ENCODE results near the gene LYPLAL1. TPM values are rescaled to one million over a fixed set of nuclear protein-coding genes. Genes with fewer than 3 reads are reported as not detected.
"Not testable (repeated sequence)": the region's sequence is repeated elsewhere in the genome, so short reads cannot be mapped to it uniquely, and the experiment has no call there.

The LYPLAL1 gene
- total RNA-seq, 1 donor from 2014 or later, result 48.2 TPM

DNA sequence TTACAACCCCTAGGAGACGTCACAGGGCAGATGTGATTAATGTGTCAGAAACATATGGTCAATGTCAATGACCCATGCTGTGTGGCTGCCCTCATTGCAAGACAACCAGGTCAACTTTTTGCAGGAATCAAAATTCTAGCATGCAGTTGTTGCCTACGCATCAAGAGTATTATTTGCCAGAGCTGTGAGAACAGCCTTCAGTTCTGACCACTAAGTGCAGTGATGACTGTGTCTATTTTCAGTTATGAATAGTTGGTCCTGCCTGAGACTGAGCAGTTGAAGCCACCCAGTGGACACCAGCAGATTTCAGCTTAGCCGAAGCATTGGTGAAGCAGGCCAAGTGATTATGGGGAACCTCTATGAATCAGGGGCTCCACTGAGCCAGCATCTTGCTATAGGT lies 47.3 kb downstream of the LYPLAL1 start:
- no peak for DNase-seq

DNA sequence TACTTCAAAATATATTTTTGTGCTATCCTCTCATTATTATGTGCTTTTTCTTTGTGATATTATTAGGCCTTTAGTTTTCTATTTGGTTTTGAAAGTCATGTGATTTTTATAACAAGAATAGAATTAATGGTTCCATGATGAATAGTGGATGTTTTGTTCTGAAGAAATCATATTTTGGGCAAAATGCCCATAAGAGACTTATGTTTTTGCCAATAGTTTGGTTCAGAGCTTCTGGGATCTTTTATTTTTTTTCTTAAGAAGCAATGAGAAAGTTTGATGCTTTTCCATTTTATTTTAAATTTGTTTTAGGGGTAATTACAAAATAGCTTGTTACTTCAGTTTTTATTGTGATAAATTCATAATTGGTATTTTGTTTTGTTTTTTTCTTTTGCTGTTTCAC lies 49.8 kb downstream of the LYPLAL1 start:
- no peak for DNase-seq

DNA sequence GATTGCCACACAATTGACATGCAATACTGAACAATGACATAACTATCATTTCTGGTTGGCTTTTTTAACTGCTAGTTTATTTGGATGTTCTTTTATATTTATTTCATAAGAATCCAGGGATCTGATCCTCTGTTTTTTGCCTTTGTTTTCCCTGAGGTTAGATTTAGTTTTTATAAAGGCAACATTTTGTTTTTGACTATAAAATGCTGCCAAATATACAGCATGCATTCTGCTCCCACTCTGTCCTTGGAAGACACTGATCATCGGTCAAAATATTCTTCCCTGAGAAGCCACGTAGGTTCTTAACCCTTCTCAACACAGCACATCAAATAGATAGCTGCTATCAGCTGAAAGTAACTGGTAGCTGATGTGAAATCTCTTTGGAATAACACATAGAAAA lies 52.5 kb downstream of the LYPLAL1 start:
- no peak for DNase-seq

DNA sequence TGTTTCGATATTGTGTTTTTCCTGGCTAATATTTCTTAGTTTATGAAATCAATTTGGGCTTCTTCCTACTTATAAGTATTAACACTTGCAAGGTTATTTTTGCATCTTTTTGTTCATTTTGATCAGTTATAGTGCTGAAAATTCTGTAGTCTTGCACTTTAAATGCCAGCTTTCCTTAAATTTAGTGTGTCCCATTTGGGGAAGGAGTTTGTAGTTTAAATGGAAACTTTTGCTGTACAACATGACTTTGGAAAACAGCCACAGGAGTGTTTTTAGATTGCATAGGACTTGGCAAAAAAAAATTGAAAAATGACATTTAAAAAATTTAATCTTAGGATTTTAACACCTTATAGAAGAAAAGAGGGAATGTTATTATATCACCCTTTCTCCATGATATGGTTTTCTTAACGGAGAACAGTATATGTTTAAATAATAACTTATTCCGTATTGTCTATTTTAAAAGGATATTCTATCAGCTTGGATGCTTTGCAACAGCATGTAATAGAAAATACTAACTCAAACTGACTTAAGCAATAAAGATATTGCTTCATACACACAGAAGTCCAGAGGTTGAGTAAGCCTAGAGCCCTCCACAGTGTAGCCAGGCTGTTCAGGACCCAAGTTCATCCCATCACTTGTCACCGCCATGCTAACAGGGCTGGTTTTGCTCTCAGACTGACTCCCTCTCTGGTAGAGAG lies 53.8 kb downstream of the LYPLAL1 start:
- no peak for DNase-seq

DNA sequence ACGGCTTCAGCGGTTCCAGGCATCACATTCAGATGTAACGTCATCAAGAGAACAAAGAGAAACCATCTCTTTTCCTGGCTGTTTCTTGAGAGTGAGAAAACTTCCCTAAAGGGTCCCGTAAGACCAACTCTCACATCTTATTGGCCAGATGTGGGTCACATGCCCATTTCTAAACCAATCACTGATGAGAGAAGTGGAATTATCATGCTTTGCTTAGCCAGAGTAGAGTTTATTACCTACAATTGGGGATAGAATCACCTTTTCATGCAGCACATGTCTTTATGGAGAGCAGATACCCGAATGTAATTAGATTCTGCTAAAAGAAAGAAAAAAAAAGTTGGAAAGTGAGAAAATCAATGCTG lies 54.4 kb downstream of the LYPLAL1 start:
- DNase-seq, result no peak

DNA sequence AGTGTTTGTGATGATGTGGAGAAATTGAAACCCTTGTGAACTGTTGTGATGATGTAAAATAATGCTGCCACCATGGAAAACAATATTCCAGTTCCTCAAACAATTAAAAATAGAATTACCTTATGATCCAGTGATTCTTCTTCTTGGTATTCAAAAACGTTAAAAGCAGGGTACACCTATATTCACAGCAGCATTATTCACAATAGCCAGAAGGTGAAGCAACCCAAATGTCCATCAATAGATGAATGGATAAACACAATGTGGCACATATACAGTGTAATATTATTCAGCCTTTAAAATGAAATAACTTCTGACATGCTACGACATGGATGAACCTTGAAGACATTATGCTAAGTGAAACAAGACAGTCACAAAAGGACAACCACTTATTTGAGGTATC lies 59.2 kb downstream of the LYPLAL1 start:
- no peak for DNase-seq

DNA sequence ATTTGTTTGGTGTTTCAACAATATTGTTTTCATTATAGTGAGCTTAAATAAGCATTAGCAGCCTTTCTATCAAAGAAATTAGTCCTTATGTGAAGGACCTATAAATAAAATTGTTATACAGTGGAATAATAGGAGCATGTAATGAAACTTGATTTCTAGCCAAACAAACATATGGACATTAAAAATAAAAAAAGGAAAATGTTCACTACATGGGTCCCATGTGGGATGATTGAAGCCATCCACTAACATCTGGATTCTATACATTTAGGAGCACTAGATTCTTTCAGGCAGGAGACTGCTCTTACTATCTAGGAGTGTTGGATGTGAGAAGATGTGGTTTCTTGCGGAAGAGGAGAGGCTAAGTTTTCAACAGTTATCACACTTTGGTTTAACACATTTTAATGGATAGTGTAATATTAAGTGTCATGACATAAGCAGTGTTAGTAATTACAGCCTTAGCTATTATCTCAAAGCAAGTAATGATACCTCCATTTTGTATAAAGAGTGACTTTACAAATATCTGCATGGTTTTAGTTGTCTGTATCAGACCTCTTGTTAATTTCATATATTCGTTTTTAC lies 62.3 kb downstream of the LYPLAL1 start:
- no peak for DNase-seq

DNA sequence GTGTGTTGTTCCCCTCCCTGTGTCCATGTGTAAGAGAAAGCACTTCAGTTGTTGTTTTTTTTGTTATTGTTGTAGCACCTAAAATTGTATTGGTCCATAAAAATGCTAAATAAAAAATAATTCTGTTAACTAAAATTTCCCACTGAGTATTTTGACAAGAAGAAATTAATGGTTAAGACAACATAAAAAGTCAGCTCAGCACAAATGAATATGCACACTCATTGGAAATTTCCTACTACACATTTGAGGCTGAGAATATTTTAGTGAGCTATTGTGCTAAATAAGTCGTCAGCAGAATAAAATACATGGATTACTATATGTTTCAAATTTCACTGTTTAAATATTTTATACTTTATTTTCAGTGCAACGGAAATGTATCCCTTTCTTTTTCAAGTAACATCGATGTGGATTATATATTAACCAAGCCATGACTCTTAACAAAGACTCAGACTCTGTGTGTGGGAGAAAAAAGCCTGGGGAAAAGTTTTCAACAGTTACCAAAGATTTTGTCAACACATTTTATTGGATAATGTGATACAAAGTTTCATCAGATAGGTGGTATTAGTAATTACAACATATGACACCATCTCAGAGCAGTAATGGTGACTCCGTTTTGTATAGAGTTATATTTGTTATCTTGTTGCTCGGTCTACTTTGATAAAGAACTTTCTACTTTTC lies 63.4 kb downstream of the LYPLAL1 start:
- DNase-seq, result no peak

DNA sequence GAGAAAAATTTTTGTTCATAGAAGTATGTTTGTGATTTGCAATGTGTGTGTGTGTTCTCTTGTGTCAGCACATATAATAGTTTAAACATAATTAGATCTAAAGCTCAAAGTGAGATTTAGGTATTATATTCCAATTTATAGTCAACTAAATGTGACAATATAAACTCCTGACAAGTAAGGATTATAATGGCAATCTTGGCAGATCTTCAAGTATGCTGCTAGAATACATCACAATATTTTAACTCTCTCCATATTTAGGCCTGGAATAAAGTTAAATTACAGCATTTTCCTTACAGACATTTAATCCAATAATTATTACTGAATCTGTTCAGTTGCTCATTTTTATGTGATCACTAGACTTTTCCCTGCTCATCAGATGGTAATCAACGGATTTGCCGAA lies 65.8 kb downstream of the LYPLAL1 start:
- DNase-seq, result no peak

DNA sequence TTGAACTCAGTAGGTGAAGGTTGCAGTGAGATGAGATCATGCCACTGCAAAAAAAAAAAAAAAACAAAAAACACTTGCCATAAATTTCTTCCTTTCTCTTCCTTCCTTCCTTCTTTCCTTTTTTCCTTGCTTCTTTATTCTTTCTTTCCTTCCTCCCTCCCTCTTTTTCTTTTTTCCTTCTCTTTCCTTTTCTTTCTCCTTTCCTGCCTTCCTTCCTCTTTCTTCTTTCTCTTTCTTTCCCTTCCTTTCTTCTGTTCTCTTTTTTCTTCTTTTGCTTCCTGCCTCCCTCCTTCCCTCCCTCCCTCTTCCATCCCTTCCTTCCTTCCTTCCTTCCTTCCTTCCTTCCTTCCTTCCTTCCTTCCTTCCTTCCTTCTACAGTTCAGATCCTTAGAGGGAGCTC lies 71.2 kb downstream of the LYPLAL1 start:
- DNase-seq, result no peak

DNA sequence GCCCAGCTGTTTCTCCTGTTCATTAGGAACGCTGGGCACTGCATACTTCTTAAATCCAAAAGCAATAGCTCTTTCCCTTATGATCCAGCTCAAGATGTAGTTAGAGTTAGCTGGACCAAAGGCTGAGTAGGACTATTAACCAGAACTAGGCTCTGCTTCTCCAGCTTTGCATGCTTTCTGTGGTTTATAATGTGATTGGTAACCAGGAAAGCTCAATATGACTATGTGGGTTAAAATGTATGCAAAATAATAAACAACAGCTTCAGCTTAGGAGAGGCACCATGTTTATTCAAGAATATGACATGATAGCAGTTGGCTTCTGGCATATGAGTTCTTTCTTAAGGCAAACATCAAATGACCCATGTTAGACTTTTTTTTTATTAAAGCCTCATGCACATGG lies 73.8 kb downstream of the LYPLAL1 start:
- DNase-seq, result no peak

DNA sequence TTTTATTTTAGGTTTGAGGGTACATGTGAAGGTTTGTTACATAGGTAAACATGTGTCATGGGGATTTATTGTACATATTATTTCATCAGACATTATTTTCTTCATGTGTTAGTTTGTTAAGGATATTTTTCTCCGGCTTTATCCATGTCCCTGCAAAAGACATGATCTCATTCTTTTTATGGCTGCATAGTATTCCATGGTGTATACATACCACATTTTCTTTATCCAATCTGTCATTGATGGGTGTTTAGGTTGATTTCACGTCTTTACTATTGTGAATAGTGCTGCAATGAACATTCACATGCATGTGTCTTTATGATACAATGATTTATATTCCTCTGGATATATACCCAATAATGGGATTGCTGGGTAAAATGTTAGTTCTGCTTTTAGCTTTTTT lies 76.8 kb downstream of the LYPLAL1 start:
- not testable (repeated sequence) for DNase-seq

DNA sequence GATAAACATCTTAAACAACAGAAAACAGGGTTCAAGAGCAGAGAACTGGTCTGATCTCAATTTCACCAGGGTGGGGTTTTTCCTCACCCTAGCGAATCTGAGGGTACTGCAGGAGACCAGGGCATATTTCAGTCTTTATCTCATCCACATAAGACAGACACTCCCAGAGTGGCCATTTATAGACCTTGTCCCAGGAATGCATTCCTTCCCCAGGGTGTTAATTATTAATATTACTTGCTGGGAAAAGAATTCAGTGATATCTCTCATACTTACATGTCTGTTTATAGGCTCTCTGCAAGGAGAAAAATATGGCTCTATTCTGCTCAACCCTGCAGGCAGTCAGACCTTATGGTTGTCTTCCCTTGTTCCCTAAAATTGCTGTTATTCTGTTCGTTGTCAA lies 84.1 kb downstream of the LYPLAL1 start:
- no peak for DNase-seq

DNA sequence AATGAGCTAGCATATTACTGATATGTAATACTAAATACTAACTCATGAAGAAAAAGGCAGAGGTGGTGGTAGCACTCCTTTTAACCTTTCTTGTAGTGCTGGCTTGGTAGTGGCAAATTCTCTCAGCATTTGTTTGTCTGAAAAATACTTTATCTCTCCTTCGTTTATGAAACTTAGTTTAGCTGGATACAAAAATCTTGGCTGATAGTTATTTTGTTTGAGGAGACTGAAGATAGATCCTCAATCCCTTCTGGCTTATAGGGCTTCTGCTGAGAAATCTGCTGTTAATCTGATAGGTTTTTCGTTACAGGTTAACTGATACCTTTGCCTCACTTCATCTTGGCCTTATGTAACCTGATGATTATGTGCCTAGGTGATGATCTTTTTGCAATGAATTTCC lies 87.8 kb downstream of the LYPLAL1 start:
- DNase-seq, result no peak
